ENCODE data around the gene CRYGN. TPM values are rescaled to one million over a fixed set of nuclear protein-coding genes. Genes with fewer than 3 reads are reported as not detected.

CRYGN gene
- total RNA-seq, 1 donor from 2014 or later = 0.41 TPM

- intact Hi-C loops (cut with micrococcal nuclease) = no loop called here
- TF ChIP-seq CTCF (IDR thresholded peaks at IDR 0.05; ENCODE audit: borderline replicate concordance) = no peak
- Histone ChIP-seq H3K27me3 (ENCODE audit: low read depth) (no peaks in the 10 kb centered on the region), H3K27ac (replicated peaks) (no peak overlapping the region), H3K4me1 (peaks cover 34% of the 10 kb centered on the region), H3K4me3 (no peak overlapping the region), H3K36me3 (peaks cover under 1% of the 10 kb centered on the region), H3K9me3 (replicated peaks) (peaks cover 6% of the 10 kb centered on the region)
- no peak for DNase-seq
Measured at GRCh38 chr7:151457534-151457933, 17.6 kb upstream of the CRYGN start.

DNA sequence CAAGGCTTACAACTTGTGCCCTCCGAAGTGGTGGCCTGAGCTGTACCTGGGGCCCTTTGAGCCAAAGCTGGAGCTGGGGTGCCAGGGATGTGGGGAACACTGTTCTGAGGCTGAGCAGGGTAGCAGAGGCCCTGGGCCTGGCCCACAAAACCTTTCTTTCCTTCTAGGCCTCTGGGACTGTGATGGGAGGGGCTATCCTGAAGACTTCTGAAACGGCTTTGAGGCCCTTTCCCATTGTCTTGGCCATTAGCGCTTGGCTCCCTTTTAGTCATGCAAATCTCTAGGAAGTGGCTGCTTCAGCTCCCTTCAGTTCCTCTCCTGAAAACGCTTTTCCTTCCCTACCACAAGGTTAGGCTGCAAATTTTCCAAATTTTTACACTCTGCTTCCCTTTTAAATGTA, 16.8 kb upstream of the CRYGN start:
- no peak for TF ChIP-seq CTCF (IDR thresholded peaks at IDR 0.05; ENCODE audit: borderline replicate concordance)
- H3K4me1 ChIP-seq = peaks cover 30% of the 10 kb centered on the region
- H3K9me3 ChIP-seq (replicated peaks) = no peaks in the 10 kb centered on the region
- H3K27me3 ChIP-seq (ENCODE audit: low read depth) = no peaks in the 10 kb centered on the region
- no peak overlapping the region for H3K27ac ChIP-seq (replicated peaks)
- intact Hi-C loops (cut with micrococcal nuclease) = no loop called here
- no peaks in the 10 kb centered on the region for H3K36me3 ChIP-seq
- no peak overlapping the region for H3K4me3 ChIP-seq
- DNase-seq = no peak

DNA sequence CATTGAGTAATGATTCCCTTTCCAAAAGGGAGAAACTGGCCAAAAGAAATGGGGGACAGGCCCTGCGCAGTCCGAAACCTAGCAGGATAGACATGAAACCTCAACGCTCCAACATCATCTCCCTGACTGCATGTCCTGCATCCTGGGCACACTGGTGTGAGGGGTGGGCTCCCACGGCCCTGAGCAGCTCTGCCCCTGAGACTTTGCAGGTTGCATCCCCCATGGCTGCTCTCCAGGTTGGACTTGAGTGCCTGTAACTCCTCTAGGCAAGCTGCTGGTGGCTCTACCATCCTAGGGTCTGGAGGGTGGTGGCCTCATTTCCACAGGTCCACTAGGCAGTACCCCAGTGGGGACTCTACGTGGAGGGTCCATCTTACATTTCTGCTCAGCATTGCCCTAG, 16.3 kb upstream of the CRYGN start:
- DNase-seq = no peak
- intact Hi-C loops (cut with micrococcal nuclease) = no loop called here
- Histone ChIP-seq H3K4me3 (no peak overlapping the region), H3K4me1 (peaks cover 25% of the 10 kb centered on the region), H3K27me3 (ENCODE audit: low read depth) (no peaks in the 10 kb centered on the region), H3K36me3 (no peaks in the 10 kb centered on the region), H3K27ac (replicated peaks) (no peak overlapping the region), H3K9me3 (replicated peaks) (no peaks in the 10 kb centered on the region)
- no peak for TF ChIP-seq CTCF (IDR thresholded peaks at IDR 0.05; ENCODE audit: borderline replicate concordance)

DNA sequence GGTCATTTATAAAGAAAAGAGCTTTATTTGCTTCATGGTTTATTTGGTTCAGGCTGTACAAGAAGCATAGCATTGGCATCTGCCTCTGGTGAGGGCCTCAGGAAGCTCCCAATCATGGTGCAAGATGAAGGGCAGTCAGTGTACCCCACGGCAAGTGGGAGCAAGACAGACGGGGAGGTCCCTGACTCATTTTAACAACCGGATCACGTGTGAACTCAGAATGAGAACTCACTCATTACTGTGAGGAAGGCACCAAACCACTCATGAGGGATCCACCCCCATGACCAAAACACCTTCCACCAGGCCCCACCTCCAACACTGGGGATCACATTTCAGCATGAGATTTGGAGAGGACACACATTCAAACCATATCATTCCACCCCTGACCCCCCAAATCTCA, 15.7 kb upstream of the CRYGN start:
- intact Hi-C loops (cut with micrococcal nuclease) = no loop called here
- no peak for DNase-seq
- TF ChIP-seq CTCF (IDR thresholded peaks at IDR 0.05; ENCODE audit: borderline replicate concordance) = no peak

GRCh38 chr7:151454932-151455530, 15.1 kb upstream of the CRYGN start:
- H3K4me1 ChIP-seq = peaks cover 12% of the 10 kb centered on the region
- no peak for TF ChIP-seq CTCF (IDR thresholded peaks at IDR 0.05; ENCODE audit: borderline replicate concordance)
- no peaks in the 10 kb centered on the region for H3K27me3 ChIP-seq (ENCODE audit: low read depth)
- no peak overlapping the region for H3K4me3 ChIP-seq
- no peaks in the 10 kb centered on the region for H3K36me3 ChIP-seq
- no peak overlapping the region for H3K27ac ChIP-seq (replicated peaks)
- intact Hi-C loops (cut with micrococcal nuclease) = no loop called here
- no peaks in the 10 kb centered on the region for H3K9me3 ChIP-seq (replicated peaks)
- DNase-seq = no peak

More for the DNA sequence above, 15.7 kb upstream of the CRYGN start:
- Histone ChIP-seq H3K4me3 (no peak overlapping the region), H3K27me3 (ENCODE audit: low read depth) (no peaks in the 10 kb centered on the region), H3K9me3 (replicated peaks) (no peaks in the 10 kb centered on the region), H3K36me3 (no peaks in the 10 kb centered on the region), H3K27ac (replicated peaks) (no peak overlapping the region), H3K4me1 (peaks cover 19% of the 10 kb centered on the region)
